A673 (cell line): Measurements from ENCODE around the gene NHLRC2.

Source experiments
- CTCF ChIP-seq: fragments of 300-800, 200-600 bp; sonication (generic); conservative IDR thresholded peaks from 2 replicates; pipeline ENCODE4 v1.5.1; 2017; ENCODE audit warnings: low read depth, mild to moderate bottlenecking, antibody characterized with exemption, low read length, moderate library complexity, mixed read lengths
- EZH2 ChIP-seq: fragments of 200-600 bp; sonication (generic); IDR thresholded peaks from 2 replicates; pipeline ENCODE4 v1.6.1; 2017; ENCODE audit warnings: borderline replicate concordance, low read depth, mild to moderate bottlenecking, mixed read lengths, antibody characterized with exemption, low read length; ENCODE audit not compliant: poor library complexity, severe bottlenecking

- no peak for TF ChIP-seq CTCF
- no peak for TF ChIP-seq EZH2
Measured at GRCh38 chr10:113907166-113907565, 52.7 kb downstream of the NHLRC2 start.
